ENCODE results near the gene LARGE1. TPM values are rescaled to one million over a fixed set of nuclear protein-coding genes. Genes with fewer than 3 reads are reported as not detected.

LARGE1 gene
- total RNA-seq, 1 experiment from 2014 or later: 13.1 TPM

DNA sequence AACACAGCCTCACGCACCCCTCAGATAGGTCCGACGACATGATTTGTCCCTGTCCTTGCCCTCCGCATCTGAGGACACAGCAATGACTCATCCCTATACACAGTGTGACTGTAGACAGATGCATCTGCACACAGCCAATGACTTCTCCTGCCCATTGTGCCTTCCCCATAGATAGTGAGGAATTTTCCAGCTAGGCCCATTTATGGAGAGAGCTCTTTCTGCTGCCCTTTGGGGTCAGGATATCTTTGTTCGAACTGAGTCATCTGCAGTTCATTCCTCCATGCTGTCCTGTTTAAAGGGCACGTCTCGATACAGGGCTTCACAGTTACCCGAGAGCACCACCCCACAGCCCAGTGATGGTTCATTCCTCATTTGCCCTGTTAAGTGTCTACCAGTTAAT is 96.7 kb downstream of the LARGE1 start:
- no peak for DNase-seq (ENCODE audit: low spot score)

DNA sequence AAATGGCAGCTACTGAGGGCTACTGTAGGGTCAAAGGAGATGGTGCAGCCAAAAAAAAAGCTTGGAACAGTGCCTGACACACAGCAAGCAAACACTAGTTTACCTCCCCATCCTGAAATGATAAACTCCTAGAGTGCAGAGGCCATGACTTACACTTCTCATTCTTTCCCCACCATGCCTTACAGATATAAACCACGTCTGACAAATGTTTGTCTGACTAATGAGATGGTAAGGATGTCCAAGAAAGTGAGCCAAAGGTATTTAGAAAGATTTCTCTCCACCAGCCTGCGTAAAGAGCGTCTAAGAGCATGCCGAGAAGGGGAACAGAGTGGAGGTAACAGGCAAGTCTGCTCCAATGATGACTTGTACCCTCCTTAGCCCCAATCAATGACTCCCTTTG is 99.0 kb downstream of the LARGE1 start:
- DNase-seq (ENCODE audit: low spot score): no peak

DNA sequence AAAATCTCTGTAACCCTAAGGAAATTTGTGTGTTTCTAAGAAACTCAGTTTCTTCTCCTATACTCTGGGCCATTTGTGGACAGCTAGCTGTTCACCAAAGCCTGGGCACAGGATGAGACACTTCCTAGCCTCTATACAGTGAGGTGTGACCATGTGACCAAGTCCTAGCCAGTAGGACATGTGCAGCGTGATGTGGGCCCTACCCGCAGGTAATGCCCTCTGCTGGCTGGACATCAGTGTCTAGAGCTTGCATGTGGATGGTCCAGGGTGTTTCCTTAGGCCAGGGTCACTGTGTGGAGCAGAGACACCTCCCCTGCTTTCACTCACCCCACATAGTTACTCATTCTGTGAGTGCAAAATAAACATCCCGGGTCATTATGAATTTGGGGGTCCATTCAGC is 100.5 kb downstream of the LARGE1 start:
- no peak for DNase-seq (ENCODE audit: low spot score)

DNA sequence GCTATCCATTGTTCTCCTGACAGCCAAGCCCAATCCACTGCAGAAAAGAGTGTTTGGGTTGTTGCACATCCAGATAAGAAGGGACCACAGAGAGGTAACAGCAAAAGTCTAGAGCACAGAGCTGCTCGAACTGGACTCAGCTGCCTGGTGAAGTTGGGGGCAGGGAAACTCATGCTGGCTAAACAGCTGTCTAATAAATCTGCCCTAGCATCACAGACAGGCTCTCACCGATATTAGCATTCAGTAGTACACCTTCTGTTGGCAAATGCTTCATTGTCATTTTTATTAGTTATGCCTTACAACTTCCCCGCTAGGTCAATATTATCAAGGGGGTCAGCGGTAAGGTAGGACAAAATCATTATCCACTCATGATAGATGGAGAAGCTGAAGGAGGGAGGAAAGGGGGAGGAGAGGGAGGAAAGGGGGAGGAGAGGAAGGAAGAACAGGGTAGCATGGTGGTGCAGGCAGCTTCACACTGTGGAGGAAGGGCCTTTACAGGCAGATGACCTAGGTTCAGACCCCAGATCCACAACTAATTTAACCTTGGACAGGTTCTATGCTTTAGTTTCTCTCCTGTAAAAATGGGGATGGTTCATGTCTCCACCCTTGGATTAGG is 102.7 kb downstream of the LARGE1 start:
- DNase-seq (ENCODE audit: low spot score): no peak

DNA sequence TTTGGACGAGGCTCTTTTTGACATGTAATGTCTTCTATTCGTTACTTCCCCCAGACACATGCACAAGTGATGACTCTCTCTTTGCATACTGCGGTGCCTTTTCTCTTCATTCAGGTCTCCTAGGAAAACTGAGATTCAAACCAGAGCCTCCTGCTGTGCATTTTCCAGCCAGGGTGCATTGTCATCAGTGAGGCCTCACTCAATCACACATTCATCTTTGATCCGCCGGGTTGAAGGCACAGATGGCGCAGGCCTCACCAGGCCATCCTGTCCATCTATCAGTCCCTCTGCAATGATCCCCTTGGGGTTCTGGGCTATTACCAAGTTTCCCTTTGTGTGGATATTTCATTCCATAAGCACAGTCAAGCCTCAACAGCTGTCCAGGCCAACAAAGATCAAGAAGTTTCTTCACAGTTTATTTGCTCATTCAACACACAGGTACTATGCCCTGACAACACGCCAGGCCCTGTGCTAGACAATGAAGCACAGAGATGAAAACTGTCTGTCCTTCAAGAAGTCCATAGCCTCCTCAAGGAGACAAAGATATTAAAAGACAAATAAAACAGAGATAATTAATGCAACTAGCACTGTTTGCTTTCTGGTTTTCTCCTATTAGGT is 107.8 kb downstream of the LARGE1 start:
- no peak for DNase-seq (ENCODE audit: low spot score)

DNA sequence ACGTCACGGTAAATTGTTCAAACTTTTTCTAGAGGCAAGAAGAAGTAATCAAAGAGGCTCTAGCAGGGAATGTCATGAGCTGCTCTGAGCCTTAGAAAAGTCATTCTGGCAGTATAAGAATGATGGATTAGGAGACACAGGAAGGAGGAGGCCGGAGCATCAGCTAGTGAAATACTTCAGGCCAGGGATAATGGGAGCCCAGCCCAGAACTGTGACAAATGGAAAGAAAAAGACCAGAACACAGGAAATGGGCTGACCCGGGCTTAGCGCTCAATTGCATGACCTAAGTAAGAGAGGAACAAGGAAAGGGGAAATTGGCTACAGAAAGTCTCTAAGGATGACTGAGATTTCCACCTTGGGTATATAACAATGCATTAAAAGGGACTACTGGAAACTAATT is 108.6 kb downstream of the LARGE1 start:
- DNase-seq (ENCODE audit: low spot score): no peak

DNA sequence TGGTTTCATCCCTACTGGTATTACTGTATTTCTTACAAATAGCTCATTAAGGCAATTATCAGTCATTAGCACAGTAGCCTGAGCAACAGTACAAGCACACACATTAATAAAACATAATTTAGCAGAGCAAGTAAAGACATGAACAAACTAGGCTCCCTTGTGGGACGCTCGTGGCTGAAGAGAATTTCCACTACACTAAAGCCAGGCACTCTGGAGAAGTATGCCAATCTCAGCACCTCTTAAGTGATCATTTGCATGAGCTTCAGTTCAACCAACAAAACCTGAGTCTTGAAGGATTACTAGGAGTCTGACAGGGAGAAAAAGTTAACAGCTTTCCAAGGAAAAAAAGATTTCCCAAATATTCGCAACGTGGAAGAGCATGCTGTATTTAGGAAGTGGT is 109.1 kb downstream of the LARGE1 start:
- DNase-seq (ENCODE audit: low spot score): no peak

DNA sequence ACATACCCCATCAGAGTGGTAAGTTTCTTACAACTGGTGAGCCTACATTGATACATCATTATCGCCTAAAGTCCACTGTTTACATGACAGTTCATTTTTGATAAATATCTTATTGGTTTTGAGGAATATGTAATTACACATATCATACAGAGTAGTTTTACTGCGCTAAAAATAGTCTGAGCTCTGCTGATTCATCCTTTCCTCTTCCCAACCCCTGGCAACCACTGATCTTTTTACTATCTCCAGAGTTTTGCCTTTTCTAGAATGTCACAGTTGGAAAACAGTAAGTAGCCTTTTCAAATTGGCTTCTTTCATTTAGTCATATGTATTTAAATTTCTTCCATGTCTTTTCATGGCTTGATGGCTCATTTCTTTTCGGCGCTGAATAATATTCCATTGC is 112.8 kb downstream of the LARGE1 start:
- no peak for DNase-seq (ENCODE audit: low spot score)

DNA sequence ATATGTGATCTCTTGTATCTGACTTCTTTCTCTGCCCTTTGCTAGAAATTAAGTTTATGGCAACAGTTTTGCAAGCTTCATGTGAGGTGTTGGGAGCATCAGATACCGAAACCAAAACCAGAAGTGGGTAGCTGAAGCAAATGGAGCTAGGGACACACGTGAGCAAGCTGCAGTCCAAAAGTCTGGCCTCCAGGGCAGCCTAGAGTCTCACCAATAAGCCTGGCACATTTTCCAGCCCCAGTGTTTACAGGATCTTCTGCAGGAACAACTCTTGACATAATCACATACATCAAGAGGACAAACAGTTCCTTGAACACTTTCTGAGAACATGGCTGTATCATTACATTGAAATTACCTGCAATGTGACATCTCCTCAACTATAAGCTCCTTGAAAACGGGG is 114.1 kb downstream of the LARGE1 start:
- DNase-seq (ENCODE audit: low spot score): no peak

DNA sequence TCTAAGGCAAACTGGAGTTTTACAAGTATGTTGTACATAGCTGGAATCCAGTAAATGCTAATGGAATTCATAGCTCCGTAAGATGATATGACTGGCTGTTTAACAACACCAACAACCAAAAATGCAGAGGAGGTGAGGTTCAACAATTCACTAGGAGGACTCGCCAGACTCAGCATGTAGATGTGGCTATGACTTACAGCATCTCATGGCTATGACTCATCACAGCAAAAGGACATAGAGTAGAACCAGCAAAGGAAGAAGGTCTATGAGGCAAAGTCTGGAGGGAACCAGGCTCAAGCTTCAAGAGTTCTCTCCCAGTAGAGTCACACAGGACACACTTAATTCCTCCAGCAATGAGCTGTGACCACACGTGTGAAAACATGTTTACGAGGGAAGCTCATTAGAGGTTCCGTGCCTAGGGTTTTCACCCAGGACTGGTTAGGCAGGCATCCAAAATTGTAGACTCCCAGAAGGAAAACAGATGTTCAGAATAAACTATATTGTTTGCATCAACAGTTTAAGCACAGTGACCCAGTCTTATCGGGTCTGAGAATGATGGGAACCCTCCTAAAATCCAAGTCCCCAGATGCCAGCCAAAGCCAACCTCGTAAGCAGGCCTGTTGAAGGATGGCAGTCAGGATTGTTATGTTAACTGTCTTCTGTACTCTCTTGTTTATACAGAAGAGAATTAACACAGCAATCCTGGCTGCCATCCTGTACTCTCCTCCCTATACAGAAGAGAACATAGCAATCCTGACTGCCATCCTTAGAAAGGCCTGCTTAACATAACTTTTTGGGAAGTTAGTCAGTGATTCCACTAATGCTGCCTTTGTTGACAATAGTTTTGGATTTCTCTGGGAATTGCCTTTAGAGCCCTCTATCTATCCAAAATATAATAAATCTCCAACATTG is 116.6 kb downstream of the LARGE1 start:
- DNase-seq (ENCODE audit: low spot score): no peak

DNA sequence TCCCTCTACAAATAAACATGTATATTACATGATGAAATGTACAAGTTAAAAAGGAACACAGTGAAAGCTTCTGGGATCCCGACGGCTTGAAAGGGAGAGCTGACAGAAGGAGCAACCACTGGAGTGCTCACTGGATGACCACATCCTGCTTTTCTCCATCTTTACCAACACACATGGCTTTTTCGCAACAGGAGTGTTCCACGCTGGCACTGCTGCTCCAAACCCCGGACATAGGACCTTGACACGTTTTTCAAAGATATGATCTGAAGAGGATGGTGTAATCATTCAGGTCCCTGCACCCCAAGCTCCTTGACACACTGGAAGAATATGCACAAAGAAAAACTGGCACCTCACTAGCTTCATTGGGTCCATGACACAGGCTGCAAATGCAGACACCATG is 121.9 kb downstream of the LARGE1 start:
- no peak for DNase-seq (ENCODE audit: low spot score)

DNA sequence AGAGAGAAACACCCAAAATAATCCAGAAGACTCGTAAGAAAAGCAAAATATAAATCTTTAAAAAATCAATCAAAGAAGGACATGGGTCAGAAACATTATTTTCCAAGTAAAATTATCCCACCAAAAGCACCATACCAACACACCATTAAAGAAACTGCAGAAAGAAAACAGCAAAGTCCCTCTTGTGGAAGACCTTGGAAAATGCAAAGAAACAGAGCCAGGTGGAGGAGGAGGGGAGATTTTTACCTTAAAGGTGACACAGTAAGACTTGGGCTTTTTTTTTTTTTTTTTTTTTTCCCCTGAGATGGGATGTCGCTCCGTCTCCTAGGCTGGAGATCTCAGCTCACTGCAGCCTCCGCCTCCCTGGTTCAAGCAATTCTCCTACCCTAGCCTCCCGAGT is 123.8 kb downstream of the LARGE1 start:
- DNase-seq (ENCODE audit: low spot score): no peak

DNA sequence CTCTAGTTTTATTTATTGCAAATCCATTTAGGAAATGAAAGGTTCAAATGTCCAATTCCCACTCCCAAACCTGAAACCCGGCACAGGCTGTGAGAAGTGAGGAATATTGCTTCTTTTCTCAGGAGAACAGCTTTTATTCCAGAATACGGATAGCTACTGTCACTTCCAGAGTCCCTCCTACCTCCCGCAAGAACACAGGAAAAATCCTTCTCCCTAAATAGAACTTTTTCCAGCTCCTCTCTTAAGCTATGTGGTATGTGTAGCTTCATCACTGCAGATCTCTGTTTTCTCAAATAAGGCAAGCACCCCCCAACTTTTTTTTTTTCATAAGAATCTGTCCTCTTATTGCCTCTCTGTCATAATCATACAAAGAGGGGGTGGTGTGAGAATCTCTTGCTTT is 126.8 kb downstream of the LARGE1 start:
- DNase-seq (ENCODE audit: low spot score): no peak

DNA sequence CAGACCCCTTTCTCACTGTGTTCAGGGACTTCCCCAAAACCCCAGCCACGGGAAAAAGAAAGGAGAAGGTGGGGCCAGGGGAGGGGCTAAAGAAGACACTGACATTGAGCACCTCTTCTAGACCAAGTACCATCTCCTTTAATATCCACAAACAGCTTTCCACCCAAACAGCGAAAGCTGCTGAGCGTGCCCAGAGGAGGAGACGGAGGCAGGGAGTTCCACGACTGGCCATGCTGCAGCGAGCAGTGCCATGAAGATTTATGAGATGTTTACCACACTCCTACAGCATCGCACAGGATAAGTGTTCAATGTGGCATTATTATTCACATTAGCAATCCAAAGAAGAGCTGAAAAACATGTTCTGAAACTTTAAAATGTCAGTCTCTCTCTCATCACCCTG is 127.4 kb downstream of the LARGE1 start:
- no peak for DNase-seq (ENCODE audit: low spot score)

DNA sequence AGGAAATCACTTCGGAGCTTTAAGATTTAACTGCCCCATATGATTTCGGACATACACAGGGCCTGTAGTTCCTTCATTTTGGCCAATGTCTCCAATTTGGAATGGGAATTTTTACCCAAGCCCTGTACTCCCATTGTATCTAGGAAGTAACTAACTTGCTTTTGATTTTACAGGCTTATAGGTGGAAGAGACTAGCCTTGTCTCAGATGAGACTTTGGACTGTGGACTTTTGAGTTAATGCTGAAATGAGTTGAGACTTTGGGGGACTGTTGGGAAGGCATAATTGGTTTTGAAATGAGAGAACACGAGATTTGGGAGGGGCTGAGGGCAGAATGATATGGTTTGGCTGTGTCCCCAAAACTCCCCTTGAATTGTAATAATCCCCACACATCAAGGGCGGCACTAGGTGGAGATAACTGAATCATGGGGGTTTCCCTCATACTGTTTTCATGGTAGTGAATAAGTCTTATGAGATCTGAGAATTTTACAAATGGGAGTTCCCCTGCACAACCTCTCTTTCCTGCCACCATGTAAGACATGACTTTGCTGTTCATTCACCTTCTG is 130.5 kb downstream of the LARGE1 start:
- DNase-seq (ENCODE audit: low spot score): no peak

DNA sequence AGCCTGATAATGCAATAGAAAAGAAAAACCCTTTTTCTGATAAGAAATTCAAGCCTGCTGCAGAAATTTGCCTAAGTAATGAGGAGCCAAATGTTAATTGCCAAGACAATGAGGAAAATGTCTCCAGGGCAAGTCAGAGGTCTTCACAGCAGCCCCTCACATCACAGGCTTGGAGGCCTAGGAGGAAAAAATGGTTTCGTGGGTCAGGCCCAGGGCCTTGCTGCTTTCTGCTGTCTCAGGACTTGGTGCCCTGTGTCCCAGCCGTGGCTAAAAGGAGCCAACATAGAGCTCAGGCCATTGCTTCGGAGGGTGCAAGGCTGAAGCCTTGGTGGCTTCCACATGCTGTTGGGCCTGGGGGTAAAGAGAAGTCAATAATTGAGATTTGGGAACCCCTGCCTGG is 131.3 kb downstream of the LARGE1 start:
- DNase-seq (ENCODE audit: low spot score): no peak

DNA sequence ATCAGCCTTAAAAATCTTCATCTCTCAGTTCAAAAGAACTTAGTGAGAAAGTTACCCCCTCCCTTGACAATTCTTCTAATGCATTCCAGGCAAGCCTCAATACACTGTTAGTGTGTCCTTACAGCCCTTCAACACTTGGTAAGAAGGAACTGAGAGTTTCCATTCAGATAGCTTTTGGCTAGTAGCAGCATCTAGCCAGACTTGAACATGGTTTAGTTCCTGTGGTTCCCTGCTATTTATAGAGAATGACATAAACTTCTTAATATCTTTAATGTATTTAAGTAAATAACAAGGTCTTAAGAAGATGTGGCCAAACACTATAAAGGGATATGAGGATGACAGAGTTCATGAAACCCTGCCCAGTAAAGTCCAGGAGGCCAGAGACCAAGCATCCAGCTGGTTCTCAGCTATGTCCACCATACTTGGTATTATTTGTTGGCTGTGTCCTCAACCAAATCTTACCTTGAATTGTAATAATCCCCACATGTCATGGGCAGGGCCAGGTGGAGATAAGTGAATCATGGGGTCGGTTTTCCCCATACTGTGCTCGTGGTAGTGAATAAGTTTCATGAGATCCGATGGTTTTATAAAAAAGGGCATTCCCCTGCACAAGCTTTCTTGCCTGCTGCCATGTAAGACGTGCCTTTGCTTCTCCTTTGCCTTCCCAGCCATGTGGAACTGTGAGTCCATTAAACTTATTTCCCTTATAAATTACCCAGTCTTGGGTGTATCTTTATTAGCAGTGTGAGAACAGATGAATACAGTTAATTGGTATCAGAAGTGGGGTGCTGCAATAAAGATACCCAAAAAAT is 132.4 kb downstream of the LARGE1 start:
- no peak for DNase-seq (ENCODE audit: low spot score)

DNA sequence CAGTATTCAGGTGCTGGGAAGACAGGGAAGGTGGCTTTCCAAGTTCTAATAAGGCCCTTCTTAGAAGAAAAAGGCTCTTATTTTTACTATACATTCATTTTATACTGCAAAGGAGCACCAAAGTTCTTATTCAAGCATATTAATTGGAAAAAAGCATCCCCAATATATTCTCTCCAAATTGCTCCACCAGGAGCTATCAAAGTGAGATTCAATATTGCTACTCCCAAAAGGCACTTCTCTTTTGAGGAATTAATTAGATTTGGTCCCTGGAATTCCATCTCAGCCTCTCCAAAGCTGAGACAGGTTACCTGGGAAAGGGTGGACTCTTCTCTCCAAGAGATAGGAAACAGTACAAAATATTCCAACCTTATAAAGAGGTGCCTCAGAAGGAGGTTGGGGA is 134.1 kb downstream of the LARGE1 start:
- no peak for DNase-seq (ENCODE audit: low spot score)

DNA sequence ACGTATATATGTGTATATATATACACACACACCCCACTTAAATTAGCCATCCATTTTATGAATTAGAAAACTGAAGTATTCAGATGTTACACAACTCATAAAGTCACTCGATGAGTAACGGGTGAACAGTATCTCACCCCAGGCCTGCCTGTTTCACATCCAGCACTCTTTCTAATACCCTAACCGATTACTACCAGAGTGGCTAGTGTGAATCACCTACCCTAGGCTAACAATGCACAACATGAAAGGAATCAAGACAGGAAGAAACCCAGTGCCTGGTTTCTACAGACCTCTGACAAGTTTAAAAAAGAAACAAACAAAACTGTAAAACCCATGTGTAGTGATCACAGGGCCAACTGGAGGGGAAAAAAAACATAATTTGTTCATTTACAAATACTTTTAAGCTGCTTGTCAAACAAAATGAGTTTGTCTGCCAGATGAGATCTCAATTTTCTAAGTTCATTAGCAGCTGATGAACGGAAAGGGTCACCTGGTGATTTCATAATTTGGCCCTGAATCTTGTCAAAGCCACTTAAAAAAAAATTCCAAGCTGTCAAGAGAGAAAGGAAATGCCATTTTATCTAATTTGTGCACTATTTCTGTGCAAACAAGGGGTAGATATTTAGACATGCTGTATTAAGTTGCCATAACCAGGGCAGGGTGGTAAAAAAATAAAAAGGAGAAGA is 134.8 kb downstream of the LARGE1 start:
- no peak for DNase-seq (ENCODE audit: low spot score)

DNA sequence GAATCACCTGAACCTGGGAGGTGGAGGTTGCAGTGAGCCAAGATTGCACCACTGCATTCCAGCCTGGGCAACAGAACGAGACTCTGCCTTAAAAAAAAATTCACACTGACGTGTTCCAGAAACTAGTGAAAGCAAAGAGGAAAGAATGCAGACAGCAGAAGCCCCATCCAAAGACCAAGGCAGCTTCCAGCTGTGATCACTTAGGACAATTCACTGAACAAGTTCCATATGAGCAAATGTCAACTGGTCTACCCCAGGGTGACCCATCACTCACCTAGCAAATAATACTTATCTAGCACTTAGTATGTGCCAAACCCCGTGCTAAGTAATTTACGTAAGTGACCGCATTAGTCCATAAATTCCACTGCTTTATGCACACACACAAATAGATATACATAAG is 138.9 kb downstream of the LARGE1 start:
- no peak for DNase-seq (ENCODE audit: low spot score)

DNA sequence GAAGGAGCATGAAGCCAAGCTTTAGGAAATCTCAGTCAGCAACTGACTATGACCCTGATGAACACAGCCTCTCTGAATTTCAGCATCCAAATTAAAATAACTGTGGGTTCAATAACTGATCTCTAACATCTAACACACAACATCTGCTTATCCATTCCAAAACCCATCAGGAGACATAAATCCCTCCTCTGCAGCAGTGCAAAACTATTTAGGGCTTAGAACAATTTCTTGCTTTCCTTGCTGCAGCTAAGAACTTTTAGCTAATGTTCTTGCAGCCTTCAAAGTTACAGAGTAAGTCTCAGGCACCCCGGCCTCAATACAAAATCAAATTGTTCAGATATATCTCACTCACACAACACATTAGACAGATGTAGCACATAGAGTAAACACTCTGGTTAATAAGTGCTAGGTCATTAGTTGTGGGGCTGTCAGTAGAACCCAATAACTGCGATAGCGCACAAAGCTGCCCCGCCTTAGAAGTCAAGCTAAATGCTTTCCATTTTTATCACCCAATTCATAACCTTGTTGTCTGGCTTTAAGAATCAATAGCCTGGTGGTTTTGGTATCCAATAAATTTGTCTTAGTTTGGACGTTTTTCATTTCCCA is 139.6 kb downstream of the LARGE1 start:
- peak; percentile 39 for DNase-seq (ENCODE audit: low spot score)

Measured in HT-29 (cell line).